ENCODE results near the gene GSTM1. TPM values are rescaled to one million over a fixed set of nuclear protein-coding genes. Genes with fewer than 3 reads are reported as not detected.

The GSTM1 gene
- total and polyA plus RNA-seq, 10 donors: 0.47 to 98.6 (median 65.0) TPM; not detected in 3

DNA sequence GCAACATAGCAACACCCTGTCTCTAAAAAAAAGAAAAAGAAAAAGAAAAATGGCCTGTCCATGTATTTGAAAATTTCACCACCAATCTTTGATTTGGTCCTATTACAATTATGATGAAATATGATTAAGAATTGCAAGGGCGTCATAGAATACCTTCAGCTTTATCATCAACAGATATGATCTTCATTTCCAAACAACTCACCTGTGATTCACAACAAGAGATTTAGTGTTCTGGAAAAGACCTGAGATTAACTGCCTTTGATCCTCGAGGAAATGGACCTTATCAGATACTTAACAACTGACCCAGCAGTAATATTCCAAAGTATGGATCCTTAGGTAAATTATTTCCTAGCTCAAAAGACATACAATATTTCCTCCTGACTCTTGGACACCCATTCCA, 35.2 kb upstream of the GSTM1 start:
- Histone ChIP-seq H3K36me3 (peaks cover 0 to under 1% (median 0%) of the 10 kb centered on the region in 6 donors), H3K4me1 (peaks cover 0 to 27% (median 25%) of the 10 kb centered on the region in 6 donors), H3K27me3 (replicated peaks in 1 of 7) (no peaks in the 10 kb centered on the region), H3K4me3 (no peak overlapping the region), H3K27ac (no peak overlapping the region), H3K9me3 (no peaks in the 10 kb centered on the region)
- DNase-seq: no peak
- intact Hi-C loops (cut with DNase I; ENCODE audit: low total_unique reads): no loop called here
- TF ChIP-seq, protein P1, sequence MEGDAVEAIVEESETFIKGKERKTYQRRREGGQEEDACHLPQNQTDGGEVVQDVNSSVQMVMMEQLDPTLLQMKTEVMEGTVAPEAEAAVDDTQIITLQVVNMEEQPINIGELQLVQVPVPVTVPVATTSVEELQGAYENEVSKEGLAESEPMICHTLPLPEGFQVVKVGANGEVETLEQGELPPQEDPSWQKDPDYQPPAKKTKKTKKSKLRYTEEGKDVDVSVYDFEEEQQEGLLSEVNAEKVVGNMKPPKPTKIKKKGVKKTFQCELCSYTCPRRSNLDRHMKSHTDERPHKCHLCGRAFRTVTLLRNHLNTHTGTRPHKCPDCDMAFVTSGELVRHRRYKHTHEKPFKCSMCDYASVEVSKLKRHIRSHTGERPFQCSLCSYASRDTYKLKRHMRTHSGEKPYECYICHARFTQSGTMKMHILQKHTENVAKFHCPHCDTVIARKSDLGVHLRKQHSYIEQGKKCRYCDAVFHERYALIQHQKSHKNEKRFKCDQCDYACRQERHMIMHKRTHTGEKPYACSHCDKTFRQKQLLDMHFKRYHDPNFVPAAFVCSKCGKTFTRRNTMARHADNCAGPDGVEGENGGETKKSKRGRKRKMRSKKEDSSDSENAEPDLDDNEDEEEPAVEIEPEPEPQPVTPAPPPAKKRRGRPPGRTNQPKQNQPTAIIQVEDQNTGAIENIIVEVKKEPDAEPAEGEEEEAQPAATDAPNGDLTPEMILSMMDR (IDR thresholded peaks at IDR 0.05 in 8 of 11, conservative IDR thresholded peaks at IDR 0.05 in 3 of 11): no peak
- TF ChIP-seq POLR2AphosphoS5 (IDR thresholded peaks at IDR 0.05): no peak
- WGBS, 5 donors: 64 to 88% (median 82%) methylated on average over 2 of the region's 2 CpGs

DNA sequence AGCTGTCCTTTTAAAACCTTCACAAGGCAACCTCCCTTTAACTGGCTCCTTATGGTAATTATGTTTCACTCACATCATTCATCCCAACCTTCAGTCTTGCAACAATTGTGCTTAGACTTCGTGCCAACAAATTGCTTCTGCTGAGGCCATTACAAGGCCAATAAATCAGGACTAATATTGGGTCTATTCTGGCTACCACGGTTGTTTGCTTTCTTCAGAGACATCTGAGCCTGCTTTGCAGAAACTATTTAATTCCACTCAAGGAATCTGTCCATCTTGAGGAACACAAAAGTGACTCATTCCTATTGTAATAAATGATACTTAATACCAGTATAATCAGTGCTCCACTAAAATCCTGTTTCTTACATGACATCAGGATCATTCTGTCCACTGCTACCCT, 34.3 kb upstream of the GSTM1 start:
- no peak for TF ChIP-seq POLR2A (IDR thresholded peaks at IDR 0.05)
- TF ChIP-seq, protein P1 (IDR thresholded peaks at IDR 0.05 in 8 of 11, conservative IDR thresholded peaks at IDR 0.05 in 3 of 11): no peak
- no peak for TF ChIP-seq POLR2AphosphoS5 (IDR thresholded peaks at IDR 0.05)
- H3K27me3 ChIP-seq (replicated peaks in 1 of 7): no peaks in the 10 kb centered on the region
- no peak overlapping the region for H3K4me3 ChIP-seq
- intact Hi-C loops (cut with DNase I; ENCODE audit: low total_unique reads): no loop called here
- no peak overlapping the region for H3K27ac ChIP-seq
- 70 to 81% (median 77%) methylated on average over 2 of the region's 2 CpGs for WGBS, 5 donors
- H3K36me3 ChIP-seq: peaks cover 0 to 9% (median 5%) of the 10 kb centered on the region in 6 donors
- peaks cover 0 to 36% (median 26%) of the 10 kb centered on the region in 6 donors for H3K4me1 ChIP-seq
- no peaks in the 10 kb centered on the region for H3K9me3 ChIP-seq
- DNase-seq: no peak

DNA sequence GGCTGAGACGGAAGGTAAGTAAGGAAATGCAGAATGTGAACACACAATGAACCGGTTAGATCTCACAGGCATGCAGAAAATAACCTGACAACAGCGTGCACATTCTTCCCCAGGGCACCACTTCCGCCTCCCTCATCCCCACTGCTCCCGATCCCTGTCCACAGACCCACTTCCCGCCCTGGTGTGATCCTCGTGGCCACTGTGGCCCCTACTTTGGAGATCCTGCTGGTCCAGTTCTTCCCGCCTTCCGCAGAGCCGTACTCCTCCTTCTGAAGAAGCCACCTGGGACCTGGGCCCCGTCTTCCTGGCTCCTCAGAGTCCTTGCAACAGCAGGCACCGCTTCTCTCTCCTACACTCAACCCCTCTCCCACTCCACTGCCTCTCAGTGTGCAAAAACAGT, 33.1 kb upstream of the GSTM1 start:
- no peak for DNase-seq

DNA sequence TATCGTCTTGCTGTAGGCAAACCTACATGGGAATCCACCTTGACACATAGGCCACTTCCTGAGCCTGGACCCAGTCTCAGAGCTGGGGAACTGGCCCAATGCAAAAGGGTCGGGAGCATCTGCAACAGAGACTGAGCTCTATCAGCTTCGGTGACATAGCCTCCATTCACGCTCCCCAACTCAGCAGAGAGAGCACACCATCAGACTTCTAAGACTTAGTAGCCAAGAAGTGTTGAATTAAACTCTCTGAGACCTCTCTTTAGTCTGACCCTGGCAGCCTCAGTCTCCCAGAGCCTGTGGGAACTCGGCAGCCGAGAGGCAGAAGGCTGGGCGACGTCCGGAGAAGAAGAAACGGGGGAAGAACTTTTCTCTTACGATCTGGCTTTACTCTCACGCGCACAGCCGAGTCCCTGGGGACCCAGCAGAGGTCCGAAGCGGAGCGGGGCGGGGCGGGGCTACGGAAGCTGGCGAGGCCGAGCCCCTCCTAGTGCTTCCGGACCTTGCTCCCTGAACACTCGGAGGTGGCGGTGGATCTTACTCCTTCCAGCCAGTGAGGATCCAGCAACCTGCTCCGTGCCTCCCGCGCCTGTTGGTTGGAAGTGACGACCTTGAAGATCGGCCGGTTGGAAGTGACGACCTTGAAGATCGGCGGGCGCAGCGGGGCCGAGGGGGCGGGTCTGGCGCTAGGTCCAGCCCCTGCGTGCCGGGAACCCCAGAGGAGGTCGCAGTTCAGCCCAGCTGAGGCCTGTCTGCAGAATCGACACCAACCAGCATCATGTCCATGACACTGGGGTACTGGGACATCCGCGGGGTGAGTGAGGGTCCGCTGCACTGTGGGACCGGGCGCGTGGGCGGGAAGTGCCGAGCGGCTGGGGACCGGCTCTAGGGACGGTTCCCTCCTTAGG, 31.8 kb upstream of the GSTM1 start, which contains the start of gene GSTM4:
Gene GSTM4, plus strand, starts transcription at position 485 of the 905 bp plus-strand sequence. Its CDS starts 291 bp downstream, at position 776.
- DNase-seq: peak; percentile 96
- Histone ChIP-seq H3K27me3 (replicated peaks in 1 of 7) (no peaks in the 10 kb centered on the region), H3K4me1 (peaks cover 0 to 44% (median 26%) of the 10 kb centered on the region in 6 donors), H3K9me3 (no peaks in the 10 kb centered on the region), H3K27ac (peak within 1 kb of the TSS; percentile 54 to 88 (median 84)), H3K4me3 (peak within 1 kb of the TSS; percentile 58 to 91 (median 82)), H3K36me3 (peaks cover 0 to 32% (median 15%) of the 10 kb centered on the region in 6 donors)
- WGBS, 5 donors: 0 to 3% (median 3%) methylated on average over 13 to 54 of the region's 54 CpGs
- TF ChIP-seq POLR2AphosphoS5 (IDR thresholded peaks at IDR 0.05): peak; percentile 79 to 87 (median 83)
- TF ChIP-seq POLR2A (IDR thresholded peaks at IDR 0.05): no peak
- TF ChIP-seq, protein P1 (IDR thresholded peaks at IDR 0.05 in 8 of 11, conservative IDR thresholded peaks at IDR 0.05 in 3 of 11): peak in 3 of 11 experiments; percentile 14 to 16 (median 15)
- intact Hi-C loops (cut with DNase I; ENCODE audit: low total_unique reads): no loop called here

More for the DNA sequence above, 33.1 kb upstream of the GSTM1 start:
- H3K9me3 ChIP-seq: no peaks in the 10 kb centered on the region
- H3K36me3 ChIP-seq: peaks cover 0 to 19% (median 11%) of the 10 kb centered on the region in 6 donors
- no peak overlapping the region for H3K27ac ChIP-seq
- TF ChIP-seq, protein P1 (IDR thresholded peaks at IDR 0.05 in 8 of 11, conservative IDR thresholded peaks at IDR 0.05 in 3 of 11): no peak
- peaks cover 0 to 39% (median 26%) of the 10 kb centered on the region in 6 donors for H3K4me1 ChIP-seq
- intact Hi-C loops (cut with DNase I; ENCODE audit: low total_unique reads): no loop called here
- 87 to 94% (median 93%) methylated on average over 12 of the region's 12 CpGs for WGBS, 5 donors
- H3K4me3 ChIP-seq: no peak overlapping the region
- H3K27me3 ChIP-seq (replicated peaks in 1 of 7): no peaks in the 10 kb centered on the region
